Posterior vena cava (tissue), 2 donors: ENCODE measurements around the gene MDGA2. TPM values are rescaled to one million over a fixed set of nuclear protein-coding genes. Genes with fewer than 3 reads are reported as not detected.
"Not testable (repeated sequence)": the region's sequence is repeated elsewhere in the genome, so short reads cannot be mapped to it uniquely, and the experiment has no call there.

Source experiments
- DNase-seq: peaks from one replicate; pipeline ENCODE4 v3.0.0-alpha.2; 2020; ENCODE audit warnings: low spot score
- intact Hi-C, 2 donors: fragments of 100-400 bp; cut with DNase I; formaldehyde crosslinking; loops; one replicate each; pipeline versions ENCODE4 v1.14.1 to v1.14.2; 2022 to 2023
- total RNA-seq, 2 donors: library from RNA; stranded (reverse); fragmentation: NEBNext Ultra II Directional; extraction: Animal tissue kit (Norgen Biotek cat#: 25700); gene quantifications; one replicate each; pipeline ENCODE4 v1.2.1, GENCODE V29; 2021
- donor health status: DM: yes; HTN: yes; CAD: no.
- donor health status: DM: yes; HTN: yes; CAD: no.

Gene MDGA2
- total RNA-seq, 2 donors from 2014 or later = 0.37 to 0.52 TPM

DNA sequence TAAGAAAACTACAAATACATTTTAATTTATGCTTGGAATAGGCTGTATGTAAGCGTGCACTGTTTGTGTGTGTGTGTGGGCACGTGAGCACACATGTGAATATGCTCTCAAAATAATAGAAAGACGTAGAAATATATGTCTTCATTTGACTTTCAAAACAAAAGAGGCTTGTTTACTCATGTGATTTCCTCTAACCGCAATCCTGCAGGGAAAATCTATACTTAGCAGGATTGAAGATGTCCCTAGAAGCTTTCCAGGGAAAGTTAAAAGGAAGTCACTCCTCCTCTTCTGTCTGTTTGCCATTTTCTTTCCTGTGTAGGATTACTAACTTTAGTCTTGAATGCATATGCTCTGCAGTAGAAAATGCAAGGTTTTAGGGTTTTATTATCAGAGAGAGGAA is 404.7 kb downstream of the MDGA2 start:
- no peak for DNase-seq
- intact Hi-C loops = no loop called here

GRCh38 chr14:47269756-47270492 is 405.5 kb downstream of the MDGA2 start:
- no peak for DNase-seq
- intact Hi-C loops = no loop called here

DNA sequence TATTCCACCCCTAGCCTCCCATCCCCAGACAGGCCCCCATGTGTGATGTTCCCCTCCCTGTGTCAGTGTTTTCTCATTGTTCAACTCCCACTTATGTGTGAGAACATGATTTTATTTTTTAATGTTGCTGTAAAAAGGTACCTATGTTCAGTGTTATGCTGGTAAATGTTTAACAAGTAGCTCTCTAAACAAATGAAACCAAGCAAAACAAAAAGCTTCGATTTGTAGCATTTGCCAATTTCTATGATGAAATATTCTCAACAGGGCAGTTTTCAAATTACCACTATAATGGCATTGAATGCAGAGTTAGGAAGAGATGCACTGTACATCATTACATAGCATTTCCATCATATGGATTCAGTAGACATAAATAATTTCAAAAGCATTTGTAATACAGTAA is 410.6 kb downstream of the MDGA2 start:
- DNase-seq = no peak
- intact Hi-C loops = no loop called here

DNA sequence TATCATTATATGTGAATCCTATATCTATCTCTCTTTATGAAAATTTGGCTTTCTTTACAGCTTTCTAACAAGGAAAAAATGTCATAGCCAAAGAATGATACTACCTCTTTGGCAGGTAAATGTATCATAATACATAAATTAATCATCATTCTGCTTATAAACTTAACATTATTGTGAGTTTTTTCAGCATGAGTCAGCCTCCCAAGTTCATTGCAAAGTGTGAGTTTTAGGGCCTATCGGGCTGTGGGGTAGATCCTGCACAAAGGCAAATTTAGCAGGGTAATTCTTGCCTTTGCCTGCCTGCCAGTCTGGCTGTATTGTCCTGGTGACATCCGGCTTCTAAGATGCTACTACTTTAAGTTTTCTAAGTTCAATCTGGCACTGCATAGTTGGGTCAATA is 412.6 kb downstream of the MDGA2 start:
- intact Hi-C loops = no loop called here

DNA sequence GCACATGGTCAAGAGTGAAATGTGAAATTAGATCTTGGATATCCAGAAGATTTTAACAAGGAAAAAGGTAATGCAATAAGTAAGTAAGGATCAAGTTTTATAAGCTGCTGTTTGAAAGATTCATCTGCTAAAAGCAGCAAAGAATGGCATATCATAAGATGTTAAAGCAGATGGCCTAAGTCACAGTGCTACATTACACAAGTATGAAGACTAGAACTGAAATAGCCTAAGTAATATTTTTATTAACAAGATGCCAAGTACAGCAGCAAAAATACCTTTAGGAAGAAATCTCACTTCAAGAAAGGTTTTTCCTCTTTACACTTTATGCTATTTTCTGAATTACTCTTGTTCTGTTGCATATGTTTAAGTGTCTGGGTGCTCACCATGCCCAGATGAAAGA is 414.1 kb downstream of the MDGA2 start:
- DNase-seq = no peak
- intact Hi-C loops = no loop called here

More for the DNA sequence above, 412.6 kb downstream of the MDGA2 start:
- no peak for DNase-seq

- intact Hi-C loops = no loop called here
- DNase-seq = no peak
Observed at GRCh38 chr14:47259796-47260195, 415.6 kb downstream of the MDGA2 start.

- intact Hi-C loops = no loop called here
- no peak for DNase-seq
Observed at GRCh38 chr14:47257013-47257412, 418.4 kb downstream of the MDGA2 start.

- no peak for DNase-seq
- intact Hi-C loops = no loop called here
Observed at GRCh38 chr14:47252802-47253201, 422.6 kb downstream of the MDGA2 start.

DNA sequence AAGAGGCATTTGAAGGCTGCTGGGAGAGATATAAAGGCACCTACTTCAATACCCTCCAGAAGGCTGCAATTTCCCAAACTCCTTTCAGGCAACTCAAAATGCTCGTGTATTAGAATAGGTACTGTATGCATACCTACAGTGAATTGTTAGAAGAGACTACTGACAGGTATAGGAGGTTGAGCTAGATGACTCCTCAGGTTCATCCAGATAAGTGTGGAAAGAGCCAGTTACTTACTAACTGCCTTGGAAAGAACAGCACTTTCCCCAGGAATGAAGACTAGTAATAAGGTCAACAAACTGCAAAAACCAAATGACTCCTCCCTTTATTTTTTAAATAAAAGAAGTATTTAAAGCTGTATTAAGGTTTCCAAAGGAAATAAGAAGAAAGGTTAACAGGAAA is 429.0 kb downstream of the MDGA2 start:
- no peak for DNase-seq
- intact Hi-C loops = no loop called here

DNA sequence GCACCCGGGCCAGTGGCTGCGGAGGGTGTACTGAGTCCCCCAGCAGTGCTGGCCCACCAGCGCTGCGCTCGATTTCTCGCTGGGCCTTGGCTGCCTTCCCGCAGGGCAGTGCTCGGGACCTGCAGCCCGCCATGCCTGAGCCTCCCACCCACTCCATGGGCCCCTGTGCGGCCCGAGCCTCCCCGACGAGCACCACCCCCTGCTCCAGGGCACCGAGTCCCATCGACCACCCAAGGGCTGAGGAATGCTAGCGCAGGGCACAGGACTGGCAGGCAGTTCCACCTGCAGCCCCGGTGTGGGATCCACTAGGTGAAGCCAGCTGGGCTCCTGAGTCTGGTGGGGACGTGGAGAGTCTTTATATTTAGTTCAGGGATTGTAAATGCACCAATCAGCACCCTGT is 432.8 kb downstream of the MDGA2 start:
- intact Hi-C loops, DNase-seq: not testable (repeated sequence)

DNA sequence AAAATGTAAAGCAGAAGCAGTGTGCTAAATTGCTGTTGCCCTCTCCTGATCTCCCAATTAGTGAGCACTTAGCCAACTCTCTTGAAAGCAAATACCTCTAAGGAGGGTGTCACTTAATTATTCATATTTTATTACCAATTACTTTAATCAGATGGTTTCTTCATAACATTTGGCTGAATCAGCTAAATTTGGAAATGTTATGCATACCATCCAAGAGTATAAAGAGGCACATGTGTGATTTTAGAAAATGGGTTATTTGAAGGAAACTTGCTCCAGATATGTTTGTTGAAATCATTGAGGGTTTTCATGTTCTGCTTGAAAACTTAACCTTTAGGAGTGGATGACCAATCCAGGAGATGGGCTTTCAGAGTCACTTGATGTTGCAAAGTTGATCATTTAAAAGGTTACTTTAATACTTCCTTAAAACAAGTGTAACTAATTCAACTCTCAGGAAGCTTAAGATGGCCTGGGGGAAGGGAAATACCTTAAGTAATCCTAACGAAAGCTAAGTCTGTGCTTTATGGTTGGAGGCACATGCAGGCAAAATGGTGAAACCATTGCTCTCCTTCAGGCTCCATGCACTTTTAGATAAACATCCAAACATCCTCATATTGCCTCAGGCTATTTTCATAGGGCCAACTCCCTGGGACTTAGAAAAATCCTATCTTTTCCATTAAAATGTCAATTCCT is 434.5 kb downstream of the MDGA2 start:
- no peak for DNase-seq
- intact Hi-C loops = no loop called here

GRCh38 chr14:47235619-47236018 is 439.8 kb downstream of the MDGA2 start:
- no peak for DNase-seq

DNA sequence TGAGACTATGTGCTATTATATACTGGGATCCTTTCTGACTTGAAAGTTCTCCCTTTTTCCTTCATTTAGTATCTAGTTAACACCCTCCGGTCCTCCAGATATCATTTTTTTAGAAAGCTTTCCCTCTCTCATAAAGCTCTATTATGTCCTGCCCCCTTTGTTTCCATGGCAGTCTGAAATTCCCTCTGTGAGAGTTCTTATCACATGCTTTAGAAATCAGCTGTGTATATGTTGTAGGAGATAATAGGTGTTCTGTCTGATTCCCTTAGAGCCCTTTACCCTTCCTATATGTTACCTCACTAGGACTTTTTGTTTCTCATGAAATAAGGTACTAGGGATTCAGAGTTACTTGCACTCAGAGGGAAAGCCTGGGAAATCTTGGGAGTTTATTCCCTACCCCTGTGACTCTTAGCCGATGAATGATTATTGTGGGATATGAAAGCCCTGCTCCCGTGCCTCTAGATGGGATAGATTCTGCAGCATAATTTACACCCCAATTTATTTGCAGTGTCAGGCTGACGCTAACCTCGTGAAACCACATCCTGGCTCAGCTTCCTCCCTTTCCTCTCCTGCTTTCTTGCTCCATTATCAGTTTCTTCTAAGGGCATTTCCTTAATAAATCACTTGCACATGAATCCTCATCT is 448.4 kb downstream of the MDGA2 start:
- DNase-seq = no peak
- intact Hi-C loops = loop anchor here in 1 of 2 donors (2.0 kb wide), 1 partner anchor 138 kb away; no protein-coding TSS in a partner anchor

More at GRCh38 chr14:47235619-47236018, 439.8 kb downstream of the MDGA2 start:
- intact Hi-C loops = no loop called here

GRCh38 chr14:47223656-47224055 is 451.7 kb downstream of the MDGA2 start:
- intact Hi-C loops = no loop called here
- DNase-seq = no peak

DNA sequence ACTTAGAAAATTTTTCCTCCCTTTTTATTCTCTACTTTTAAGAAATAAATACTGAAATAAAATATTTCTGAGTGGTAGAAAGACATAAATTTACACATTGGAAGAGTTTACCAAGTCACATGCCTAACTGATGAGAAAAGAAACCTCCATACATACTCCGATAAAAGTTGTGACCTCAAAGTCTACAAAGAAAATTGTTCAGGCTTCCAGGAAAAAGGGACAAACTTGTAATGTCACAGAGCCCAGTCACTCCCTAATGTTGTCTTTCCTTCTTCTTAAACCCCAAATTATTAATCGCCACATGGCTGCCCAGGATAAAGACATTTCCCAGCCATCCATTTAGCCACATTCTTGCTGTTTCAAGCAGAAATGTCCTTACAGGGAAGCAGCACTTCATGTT is 455.3 kb downstream of the MDGA2 start:
- intact Hi-C loops = no loop called here
- DNase-seq = no peak

- intact Hi-C loops = no loop called here
- no peak for DNase-seq
Observed at GRCh38 chr14:47211263-47211662, 464.1 kb downstream of the MDGA2 start.

- no peak for DNase-seq
- intact Hi-C loops = no loop called here
Observed at GRCh38 chr14:47210099-47210498, 465.3 kb downstream of the MDGA2 start.

DNA sequence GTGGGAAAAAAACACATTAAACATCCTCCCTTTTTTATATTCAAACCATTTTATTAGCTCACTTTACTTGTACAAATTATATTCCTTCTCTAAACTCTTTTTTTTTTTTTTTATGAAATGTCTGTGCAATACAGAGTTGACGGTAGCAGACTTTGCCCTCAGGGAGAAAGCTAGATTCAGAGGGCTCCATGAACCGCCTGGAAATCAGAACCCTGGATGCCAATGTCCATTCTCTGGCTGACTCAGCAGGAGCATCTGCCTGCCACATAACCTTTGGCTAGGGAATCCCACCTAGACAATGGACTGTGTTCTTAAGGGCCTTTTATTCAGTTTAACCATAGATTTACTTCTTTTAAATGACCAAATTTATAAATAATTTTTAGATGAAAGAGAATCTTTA is 467.0 kb downstream of the MDGA2 start:
- no peak for DNase-seq
- intact Hi-C loops = no loop called here

GRCh38 chr14:47207617-47208016 is 467.8 kb downstream of the MDGA2 start:
- intact Hi-C loops = no loop called here
- no peak for DNase-seq

GRCh38 chr14:47200740-47201139 is 474.7 kb downstream of the MDGA2 start:
- intact Hi-C loops = no loop called here
- DNase-seq = peak; percentile 70
